WERI-Rb-1 (cell line): Measurements from ENCODE around the gene FAHD2A.
A peak's percentile ranks its signal among the peaks of the same experiment; 100 is the strongest.
"Not testable (repeated sequence)": the region's sequence is repeated elsewhere in the genome, so short reads cannot be mapped to it uniquely, and the experiment has no call there.

Experiments used
- DNase-seq: peaks from one replicate; pipeline ENCODE4 v3.0.0-alpha.2; 2020
- H3K27ac ChIP-seq: fragments of 250-450 bp; sonication (Bioruptor Pico); 2 replicates; pipeline ENCODE4 v1.5.1; 2020; ENCODE audit warnings: mild to moderate bottlenecking, moderate library complexity
- H3K27me3 ChIP-seq: fragments of 250-450 bp; sonication (Bioruptor Pico); 2 replicates; pipeline ENCODE4 v1.5.1; 2021; ENCODE audit warnings: mild to moderate bottlenecking, low read depth, moderate library complexity; ENCODE audit not compliant: insufficient read depth, severe bottlenecking
- H3K36me3 ChIP-seq: fragments of 250-450 bp; sonication (Bioruptor Pico); 2 replicates; pipeline ENCODE4 v1.5.1; 2020; ENCODE audit warnings: mild to moderate bottlenecking, moderate library complexity
- H3K4me3 ChIP-seq: 2 replicates; pipeline ENCODE4 v1.5.1; 2011; ENCODE audit warnings: low read depth, mild to moderate bottlenecking, control low read depth, low read length
- H3K9me3 ChIP-seq: fragments of 250-450 bp; sonication (Bioruptor Pico); 2 replicates; pipeline ENCODE4 v1.5.1; 2021; ENCODE audit warnings: mild to moderate bottlenecking, moderate library complexity; ENCODE audit not compliant: severe bottlenecking
- CTCF ChIP-seq: IDR thresholded peaks from 2 replicates; pipeline ENCODE4 v1.5.1; 2011; ENCODE audit warnings: low read depth, mild to moderate bottlenecking, control low read depth, inconsistent platforms, low read length

The FAHD2A gene

GRCh38 chr2:95402370-95403203, at the start of gene FAHD2A:
Gene FAHD2A, plus strand, starts transcription at chr2:95402708. Its CDS starts 2,851 bp downstream, at chr2:95405559.
- peak; percentile 96 for DNase-seq
- Histone ChIP-seq H3K36me3 (peaks cover 4% of the 10 kb centered on the region; the same call in 1 of the 2 replicates), H3K27ac (peak within 1 kb of the TSS; percentile 82), H3K4me3 (peak within 1 kb of the TSS; percentile 89), H3K27me3 (no peaks in the 10 kb centered on the region), H3K9me3 (no peaks in the 10 kb centered on the region)
- no peak for TF ChIP-seq CTCF

GRCh38 chr2:95353055-95353575, 49.4 kb upstream of the FAHD2A start:
- Histone ChIP-seq H3K9me3 (no peaks in the 10 kb centered on the region), H3K27me3 (no peaks in the 10 kb centered on the region), H3K4me3 (no peak overlapping the region), H3K27ac (no peak overlapping the region), H3K36me3 (no peaks in the 10 kb centered on the region)
- TF ChIP-seq CTCF, result no peak
- no peak for DNase-seq

- Histone ChIP-seq H3K27ac (no peak overlapping the region), H3K9me3 (no peaks in the 10 kb centered on the region), H3K4me3 (no peak overlapping the region), H3K36me3 (no peaks in the 10 kb centered on the region), H3K27me3 (no peaks in the 10 kb centered on the region)
- DNase-seq, result no peak
- no peak for TF ChIP-seq CTCF
Observed at GRCh38 chr2:95353613-95354468, 48.7 kb upstream of the FAHD2A start.

- Histone ChIP-seq H3K9me3 (no peaks in the 10 kb centered on the region), H3K27me3 (no peaks in the 10 kb centered on the region), H3K4me3 (no peak overlapping the region), H3K27ac (no peak overlapping the region), H3K36me3 (no peaks in the 10 kb centered on the region)
- DNase-seq, result no peak
- TF ChIP-seq CTCF, result no peak
Observed at GRCh38 chr2:95354469-95354901, 48.0 kb upstream of the FAHD2A start.

- H3K27me3 ChIP-seq, result no peaks in the 10 kb centered on the region
- DNase-seq, result no peak
- no peaks in the 10 kb centered on the region for H3K36me3 ChIP-seq
- H3K27ac ChIP-seq, result no peak overlapping the region
- TF ChIP-seq CTCF, result no peak
- no peak overlapping the region for H3K4me3 ChIP-seq
- H3K9me3 ChIP-seq, result no peaks in the 10 kb centered on the region
Observed at GRCh38 chr2:95354925-95355324, 47.6 kb upstream of the FAHD2A start.

- H3K4me3 ChIP-seq, H3K27ac ChIP-seq, H3K9me3 ChIP-seq, H3K27me3 ChIP-seq, DNase-seq, H3K36me3 ChIP-seq: not testable (repeated sequence)
Observed at GRCh38 chr2:95355486-95355885, 47.0 kb upstream of the FAHD2A start.
